ENCODE results near the gene BMP7.
"Not testable (repeated sequence)": the region's sequence is repeated elsewhere in the genome, so short reads cannot be mapped to it uniquely, and the experiment has no call there.

BMP7 gene

DNA sequence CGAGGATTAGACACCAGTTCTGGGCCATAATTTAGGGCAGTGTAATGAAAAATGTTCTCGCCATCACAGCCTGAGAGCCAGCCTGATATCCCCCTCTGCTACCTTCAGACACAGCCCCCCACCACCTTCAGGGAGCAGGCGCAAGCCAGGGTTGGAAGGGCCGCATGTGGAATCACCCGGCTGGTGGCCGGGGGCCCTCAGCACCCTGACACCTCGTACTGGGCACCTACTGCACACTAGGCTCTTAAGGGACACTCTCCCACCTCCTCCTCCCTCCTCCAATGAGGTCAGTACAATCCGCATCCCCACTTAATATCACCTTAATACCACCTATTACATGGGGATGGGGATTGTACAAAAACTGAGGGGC lies 55.5 kb downstream of the BMP7 start:
- DNase-seq (ENCODE audit: low spot score): no peak

DNA sequence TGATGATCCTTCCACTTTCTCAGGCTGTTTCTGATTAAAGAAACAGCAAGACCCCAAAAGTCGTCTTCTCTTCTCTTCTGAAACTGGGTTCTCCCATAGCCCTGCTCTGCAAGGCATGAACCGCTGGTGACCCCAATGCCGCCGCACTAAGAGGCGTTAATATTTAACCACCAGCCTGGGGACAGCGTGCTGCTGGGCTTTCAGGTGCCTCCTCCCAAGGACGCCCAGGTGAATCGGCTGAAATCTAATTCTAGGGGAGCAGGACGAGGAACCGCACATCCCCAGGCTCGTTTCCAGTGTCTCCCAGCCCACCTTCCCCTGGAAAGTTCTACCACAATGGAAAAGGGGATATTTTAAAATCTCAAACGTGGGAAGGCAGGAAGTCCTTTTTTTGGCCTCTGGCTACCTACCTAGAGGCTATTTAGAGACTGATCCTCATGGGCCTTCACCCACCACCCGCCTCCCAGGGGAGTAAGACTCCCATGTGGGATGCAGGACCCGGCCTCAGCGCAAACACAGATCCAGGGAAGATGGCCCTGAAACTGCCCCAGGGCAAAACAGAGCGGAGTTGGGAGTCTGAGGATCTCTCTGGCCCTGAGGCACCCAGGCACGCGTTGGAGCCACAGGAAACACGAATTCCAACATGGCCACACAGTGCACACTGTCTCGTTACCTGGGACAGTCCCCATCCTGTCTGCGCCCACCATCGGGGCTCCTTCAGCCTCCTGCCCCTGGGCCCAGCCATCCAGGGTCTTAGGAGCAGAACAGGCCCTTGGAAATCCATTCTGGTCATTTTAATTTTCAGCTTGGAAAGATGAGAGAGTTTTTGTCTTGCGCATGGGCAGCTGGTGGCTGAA lies 56.2 kb downstream of the BMP7 start:
- DNase-seq (ENCODE audit: low spot score): no peak

DNA sequence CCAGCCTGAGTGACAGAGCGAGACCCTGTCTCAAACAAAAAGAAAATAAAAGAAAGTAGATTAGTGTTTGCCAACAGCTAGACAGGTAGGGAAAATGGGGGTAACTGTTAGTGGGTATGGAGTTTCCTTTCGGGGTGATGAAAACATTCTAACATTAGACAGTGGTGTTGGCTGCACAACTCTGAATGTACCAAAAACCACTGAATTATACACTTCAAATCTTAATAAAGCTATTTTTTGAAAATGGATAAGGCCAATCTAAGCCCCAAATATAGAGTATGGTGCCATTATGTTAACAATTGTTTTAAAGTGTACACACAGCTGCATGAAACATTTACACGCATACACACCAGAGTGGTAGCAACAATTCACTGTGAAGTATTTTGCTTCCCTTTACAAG lies 57.0 kb downstream of the BMP7 start:
- no peak for DNase-seq (ENCODE audit: low spot score)

DNA sequence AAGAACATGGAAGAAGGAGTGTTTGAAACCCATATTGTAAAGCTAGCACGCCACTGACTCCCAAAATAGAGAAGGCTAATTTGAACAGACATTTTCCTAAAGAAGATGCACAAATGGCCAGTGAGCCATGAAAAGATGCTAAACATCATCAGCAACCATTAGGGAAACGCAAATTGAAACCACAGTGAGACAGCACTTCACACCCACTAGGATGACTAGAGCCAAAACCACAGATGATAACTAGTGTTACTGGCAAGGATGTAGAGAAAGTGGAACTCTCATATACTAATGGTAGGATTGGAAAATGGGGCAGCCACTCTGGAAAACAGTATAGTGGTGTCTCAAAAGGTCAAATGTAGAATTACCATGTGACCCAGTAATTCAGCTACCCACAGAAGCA lies 58.2 kb downstream of the BMP7 start:
- no peak for DNase-seq (ENCODE audit: low spot score)

DNA sequence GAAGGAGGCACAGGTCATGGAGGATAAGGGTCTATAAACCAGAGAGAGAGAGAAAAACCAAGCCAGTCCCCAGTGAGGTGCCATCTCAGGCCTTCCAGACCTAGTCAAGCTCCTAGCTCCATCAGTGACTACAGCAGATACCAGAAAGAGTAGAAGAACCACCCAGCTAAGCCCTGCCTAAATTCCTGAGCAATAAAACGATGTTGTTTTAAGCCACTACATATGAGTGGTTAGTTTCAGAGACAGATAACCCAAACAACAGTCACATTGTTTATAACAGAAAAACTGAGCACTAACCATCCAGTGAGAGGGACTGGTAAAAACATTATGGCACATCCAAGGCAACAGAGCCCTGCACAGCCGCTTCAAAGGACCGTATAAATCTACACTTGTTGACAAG lies 59.2 kb downstream of the BMP7 start:
- no peak for DNase-seq (ENCODE audit: low spot score)

DNA sequence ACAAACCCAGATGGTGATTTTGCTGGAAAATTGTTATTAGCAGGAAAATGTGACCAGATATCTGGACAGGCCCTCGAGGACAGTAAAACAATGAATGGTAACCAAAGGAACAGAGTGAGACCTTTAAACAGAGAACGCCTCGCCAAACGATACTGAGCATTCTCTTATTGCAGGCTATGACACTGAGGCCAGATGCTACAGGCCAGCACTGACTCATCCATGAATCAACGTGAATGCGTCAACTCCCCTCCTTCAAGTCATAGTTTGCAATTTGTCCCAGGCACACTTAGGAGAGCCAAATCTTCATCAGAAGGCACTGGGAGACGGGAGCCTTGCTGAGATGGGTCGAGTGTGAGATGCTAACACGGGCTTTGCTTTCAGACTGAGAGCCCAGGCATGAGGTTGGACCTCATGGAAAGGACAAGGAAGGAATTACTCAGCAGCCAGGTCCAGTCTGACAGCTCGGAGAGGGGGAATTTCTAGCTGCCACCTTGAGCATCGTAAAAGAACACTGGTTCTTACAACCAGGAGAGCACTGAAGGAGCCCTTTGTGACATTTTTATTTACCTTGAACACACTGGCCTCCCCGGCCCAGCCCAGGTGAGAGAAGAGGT lies 60.7 kb downstream of the BMP7 start:
- DNase-seq (ENCODE audit: low spot score): no peak

DNA sequence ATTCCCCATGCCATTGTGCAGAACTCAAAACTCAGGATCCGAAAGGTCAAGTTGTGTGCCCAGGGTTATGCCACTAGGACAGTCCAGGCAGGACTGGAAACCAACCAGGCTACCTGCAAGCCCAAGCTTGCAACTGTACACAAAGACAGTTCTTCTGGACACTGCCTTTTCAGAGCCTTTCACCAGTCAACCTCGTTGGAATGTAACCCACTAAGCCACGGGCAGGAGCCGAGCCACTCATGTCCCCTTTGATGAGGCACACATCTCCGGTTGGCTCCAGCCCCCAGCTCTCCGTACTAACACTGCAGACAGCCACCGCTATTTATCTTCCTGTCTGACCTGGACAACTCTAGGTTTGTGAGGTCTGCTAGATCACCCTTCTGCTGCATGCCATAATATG lies 62.5 kb downstream of the BMP7 start:
- no peak for DNase-seq (ENCODE audit: low spot score)

DNA sequence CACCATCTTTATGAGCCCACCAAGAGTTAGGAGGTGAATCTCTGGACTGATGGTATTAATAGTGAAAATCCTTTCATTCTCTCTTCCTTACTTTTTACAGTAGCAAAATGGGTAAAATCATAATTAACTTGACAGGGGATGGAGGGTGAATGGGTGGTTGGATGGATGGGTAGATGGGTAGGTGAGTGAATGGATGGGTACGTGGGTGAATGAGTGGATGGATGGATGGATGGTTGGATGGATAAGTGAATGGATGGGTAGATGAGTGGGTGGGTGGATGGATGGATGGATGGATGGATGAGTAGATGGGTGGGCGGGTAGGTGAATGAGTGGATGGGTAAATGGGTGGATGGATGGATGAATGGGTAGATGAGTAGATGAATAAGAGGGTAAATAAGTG lies 63.2 kb downstream of the BMP7 start:
- DNase-seq (ENCODE audit: low spot score): no peak

DNA sequence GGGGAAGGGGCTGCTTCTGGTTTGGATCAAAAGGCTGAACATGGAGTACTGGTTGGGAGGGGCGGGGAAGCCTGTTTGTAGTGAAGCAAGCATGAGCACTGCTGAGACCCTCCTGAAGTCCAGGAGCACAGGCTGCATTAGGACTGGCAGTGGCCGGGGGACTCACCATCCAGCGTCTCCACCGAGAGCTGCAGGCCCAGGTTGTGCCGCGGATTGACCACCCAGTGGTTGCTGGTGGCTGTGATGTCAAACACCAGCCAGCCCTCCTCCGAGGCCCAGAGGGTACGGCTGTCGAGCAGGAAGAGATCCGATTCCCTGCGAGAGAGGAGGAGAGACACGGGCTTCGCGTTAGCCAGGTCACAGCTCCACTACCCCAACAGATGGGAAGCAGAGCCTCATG lies 64.1 kb downstream of the BMP7 start:
- DNase-seq (ENCODE audit: low spot score): no peak

DNA sequence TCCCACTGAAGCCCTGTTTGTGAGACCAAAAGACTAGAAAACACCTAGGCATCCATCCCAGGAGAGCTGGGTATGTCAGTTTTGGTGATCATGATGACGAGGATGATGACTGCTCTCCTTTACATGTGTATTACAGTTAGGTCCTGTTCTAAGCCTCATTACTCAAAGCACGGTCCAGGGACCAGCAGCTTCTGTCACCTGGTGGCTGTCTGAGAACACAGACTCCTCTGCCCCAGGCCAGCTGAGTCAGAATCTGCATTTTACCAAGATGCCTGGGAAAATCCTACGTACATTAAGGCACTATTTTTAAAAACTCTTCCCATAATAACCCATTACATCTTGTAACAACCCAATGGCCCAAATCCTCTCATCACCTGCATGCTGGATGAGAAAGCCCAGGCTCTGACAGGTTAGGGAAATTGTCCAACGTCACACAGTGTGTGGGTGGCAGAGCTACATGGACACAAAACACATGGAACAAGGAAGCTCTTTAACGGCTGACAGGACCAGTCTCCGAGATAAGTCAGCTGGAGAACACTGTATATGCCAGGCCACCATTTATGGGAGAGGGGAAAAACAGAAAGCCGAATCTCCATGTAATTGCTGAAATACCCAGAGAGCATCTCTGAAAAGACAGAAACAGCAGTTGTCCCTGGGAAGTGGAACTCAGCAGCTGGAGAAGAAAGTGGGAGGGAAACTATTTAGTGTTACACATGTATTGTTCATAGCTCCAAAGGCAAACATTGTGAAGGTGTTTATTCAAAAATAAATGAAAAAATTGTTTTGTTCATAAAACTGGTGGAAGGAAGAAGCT lies 65.4 kb downstream of the BMP7 start:
- no peak for DNase-seq (ENCODE audit: low spot score)

DNA sequence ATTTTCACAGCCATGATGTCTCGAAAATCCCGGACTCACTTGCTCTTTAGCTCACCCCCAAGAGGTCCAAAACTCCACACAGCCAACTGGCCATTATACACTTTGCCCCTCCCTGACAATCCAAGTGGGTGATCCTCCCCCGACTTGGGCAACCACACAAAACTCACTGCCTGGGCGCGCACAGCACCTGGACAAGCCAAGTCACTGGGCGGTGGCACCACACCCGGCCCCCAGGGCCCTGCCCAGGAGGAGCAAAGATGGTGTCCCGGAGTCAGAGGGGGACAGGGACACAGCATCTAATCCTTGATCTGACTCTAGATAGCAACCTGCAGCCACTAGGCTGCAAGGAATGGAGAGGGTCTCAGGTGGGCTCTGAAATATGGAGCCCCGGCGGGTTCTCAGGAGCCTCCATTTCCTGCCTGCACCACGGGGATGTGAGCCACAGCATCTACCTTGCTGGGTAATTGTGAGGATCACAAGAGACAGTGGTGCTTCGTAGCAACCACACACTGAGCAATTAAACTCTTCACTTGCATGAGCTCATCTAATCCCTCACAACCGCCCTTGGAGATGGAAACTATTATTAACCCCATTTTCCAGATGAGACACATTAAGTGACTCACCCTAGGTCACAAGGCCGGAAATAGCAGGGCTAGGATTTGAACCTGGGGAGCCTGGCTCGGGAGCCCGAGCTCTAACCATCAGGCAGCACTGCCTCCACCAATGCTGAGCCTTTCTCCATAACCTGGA lies 66.6 kb downstream of the BMP7 start:
- no peak for DNase-seq (ENCODE audit: low spot score)

DNA sequence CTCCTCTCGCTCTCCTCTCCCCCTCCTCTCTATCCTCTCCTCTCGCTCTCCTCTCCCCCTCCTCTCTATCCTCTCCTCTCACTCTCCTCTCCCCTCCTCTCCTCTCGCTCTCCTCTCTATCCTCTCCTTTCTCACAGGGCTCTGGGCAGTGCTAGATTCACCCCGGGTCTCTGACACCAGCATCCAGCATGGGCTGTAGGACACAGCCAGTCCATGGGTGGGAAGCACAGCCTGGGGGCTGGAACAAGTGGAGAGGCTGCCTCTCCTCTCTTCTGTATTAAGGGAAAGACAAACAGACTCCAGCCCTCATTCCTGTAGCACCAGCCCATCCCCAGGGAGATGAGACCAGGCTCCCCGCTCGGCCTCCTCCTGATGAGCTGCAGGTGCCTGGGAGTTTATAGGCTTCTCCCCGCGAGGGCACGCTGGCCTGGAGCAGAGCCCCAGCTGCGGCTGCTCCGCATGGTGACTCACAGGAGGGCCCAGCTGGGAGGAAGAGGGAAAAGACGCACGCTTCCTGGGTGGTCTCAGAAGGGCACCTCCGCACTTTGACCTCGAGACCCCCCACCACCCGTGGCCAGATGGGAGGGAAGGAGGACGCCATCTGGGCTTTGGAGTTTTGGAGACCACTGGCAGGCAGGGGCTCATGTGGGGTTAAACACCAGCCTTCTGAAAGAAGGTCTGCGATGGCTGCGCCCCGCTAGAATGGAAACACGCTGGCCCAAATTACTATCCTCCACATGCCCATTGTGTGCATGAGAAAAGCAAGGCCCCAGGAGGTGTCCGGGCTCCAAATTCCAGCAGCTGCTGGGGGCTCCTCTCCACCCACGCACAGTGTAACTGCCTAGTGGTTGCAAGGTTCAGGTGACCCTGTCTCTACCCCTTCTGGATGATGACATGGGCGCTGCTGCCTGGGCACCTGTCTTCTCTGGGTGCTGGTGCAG lies 68.0 kb downstream of the BMP7 start:
- no peak for DNase-seq (ENCODE audit: low spot score)

DNA sequence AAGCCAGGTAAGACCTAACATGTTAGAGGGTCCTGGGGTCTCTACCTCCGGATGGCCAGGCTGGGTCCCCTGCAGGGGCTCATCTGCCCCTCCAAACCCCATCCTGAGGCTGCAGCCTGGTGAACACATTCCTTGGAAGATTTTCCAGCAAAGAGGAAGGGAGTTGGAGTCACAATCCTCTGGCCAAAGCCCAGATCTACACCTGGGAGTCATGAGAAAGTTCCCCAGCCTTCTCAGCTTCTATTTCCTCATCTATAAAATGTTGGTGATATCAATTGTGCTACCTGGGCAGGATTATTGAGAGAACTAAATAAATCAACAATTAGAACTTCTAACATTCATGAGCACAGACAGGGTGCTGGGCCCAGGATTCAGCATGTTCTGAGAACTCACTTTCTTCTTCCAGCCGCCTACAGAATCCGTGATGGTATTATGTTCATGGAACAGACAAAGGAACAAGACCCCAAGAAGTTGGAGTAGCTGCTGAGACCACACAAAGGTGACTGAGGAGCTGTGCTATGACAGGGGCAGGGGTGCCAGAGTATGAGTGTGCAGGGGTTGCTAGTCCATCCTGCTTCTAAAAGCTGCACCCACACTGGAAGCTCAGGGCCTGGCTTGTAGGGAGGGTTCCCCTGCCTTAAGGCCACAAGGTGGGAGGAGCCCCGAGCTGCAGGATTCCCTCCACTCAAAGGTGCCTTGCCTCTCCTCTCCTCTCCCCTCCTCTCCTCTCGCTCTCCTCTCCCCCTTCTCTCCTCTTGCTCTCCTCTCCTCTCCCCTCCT lies 68.9 kb downstream of the BMP7 start:
- no peak for DNase-seq (ENCODE audit: low spot score)

DNA sequence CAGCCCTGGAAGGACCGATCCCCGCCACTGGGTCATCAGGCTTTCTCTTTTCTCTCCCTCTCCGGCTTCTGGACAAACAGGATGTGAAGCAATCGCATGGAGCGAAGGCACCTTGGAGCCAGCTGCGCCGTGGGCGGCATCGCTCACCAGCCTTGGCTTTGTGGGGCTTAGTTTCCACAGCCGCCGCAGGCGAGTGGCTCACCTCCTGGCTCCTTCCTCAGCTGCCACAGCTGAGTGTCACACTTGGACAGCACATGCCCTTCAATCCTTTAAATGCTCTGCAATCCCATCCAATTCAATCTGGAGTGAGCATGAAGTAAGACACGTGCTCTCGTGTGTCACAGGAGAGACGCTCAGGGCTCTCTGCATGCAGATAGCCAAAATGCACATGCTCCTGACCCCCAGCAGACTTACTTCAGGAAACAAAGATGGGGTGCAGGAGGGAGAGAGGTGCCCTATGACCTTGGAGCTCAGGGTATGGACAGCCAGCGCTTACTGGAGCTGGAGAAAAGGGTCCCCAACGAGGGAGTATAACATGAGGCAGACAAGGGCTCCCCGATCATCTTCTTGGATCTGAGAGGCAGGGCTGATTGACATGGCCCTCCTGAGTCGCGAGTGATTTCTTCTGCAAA lies 70.9 kb downstream of the BMP7 start:
- DNase-seq (ENCODE audit: low spot score): no peak

DNA sequence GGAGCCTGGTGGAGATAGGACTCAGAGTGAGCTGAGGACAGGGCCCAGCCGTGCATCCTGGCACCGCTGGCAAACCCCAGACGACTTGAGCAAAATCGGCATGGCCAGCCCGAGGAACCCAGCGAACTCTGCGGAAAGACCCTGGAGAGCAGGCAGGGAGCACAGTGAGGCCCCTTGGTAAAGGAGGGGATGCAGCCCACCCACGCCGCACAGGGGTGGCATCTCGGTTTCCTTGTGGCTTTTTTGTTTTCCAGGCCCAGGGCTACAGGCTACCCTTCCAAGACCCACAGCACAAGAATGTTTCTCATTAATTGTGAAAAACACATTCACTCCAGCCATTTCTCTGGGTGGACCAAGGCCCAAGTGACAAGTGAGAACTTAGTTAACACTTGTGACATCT lies 71.4 kb downstream of the BMP7 start:
- DNase-seq (ENCODE audit: low spot score): no peak

DNA sequence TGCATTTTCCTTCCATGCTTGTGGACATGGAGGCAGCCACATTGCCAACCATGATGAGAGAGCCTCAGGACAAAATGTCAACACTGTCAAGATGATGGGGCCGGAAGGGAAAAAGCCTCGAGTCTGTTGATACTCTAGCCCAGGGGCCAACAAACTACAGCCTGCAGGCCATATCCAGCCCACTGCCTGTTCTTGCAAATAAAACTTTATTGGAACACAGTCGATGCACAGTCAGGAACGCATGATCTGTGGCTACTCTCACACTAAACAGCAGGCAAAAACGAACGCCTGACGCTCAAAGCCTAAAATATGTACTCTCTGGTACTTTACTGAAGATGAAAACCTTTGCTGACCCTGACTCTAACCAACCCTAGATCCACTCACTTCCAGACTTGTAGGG lies 72.3 kb downstream of the BMP7 start:
- no peak for DNase-seq (ENCODE audit: low spot score)

DNA sequence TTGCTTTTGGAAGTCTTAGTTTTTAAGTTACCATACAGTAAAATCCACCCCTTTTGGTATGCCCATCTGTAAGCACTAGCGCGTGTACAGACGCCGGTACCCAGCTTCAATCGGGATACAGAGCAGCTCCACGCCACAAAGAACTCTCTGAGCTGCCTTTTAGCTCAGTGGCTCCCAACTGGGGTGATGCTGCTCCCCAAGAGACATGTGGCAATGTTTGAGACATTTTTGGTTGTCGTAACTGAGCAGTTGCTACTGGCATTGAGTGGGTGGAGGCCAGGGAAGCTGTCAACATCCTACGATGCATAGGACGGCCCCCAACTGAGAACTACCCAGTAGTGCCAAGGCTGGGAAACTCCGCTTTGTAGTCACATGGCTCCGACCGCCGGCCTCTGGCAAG lies 73.3 kb downstream of the BMP7 start:
- DNase-seq (ENCODE audit: low spot score): no peak

DNA sequence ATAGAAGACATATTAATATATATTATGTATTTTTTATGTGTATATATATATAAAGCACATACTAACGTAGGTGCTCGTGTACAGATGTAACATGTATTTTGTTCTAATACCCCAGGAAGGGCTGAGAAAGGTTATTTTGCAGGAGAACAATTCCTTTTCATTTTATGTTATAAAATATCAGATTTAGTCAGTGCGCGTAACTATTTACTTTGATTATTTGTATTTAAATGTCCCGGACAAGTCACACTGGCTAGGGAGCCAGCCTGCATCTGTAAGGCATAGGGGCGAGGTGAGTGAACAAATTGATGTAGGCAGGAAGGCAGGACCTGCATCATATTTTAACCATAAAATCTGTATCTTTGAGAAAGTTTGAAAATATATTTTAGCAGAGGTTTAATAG lies 74.1 kb downstream of the BMP7 start:
- no peak for DNase-seq (ENCODE audit: low spot score)

DNA sequence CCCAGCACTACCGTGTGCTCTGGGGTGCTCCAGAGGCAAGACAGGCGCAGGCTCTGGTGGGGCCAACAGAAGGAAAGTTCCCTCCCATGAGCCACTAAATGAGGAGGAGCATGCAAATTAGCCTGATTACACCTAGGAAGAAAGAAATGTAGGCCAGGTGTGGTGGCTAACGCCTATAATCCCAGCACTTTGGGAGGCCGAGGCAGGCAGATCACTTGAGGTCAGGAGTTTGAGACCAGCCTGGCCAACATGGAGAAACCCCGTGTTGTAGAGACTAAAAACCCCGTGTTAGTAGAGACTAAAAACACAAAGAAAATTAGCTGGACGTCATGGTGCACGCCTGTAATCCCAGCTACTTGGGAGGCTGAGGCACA lies 75.2 kb downstream of the BMP7 start:
- DNase-seq (ENCODE audit: low spot score): not testable (repeated sequence)

Data from hematopoietic multipotent progenitor cell treated with erythropoietin and hydrocortisone succinate and interleukin-3 and kit ligand, for 15 days (in vitro differentiated cells).